Ishikawa (cell line): ENCODE results near the gene FKBP7.

ENCODE experiments used
- CEBPB ChIP-seq: IDR thresholded peaks from 2 replicates; pipeline ENCODE4 v1.6.1; 2012
- CREB1 ChIP-seq: IDR thresholded peaks from 2 replicates; pipeline ENCODE4 v1.6.1; 2012; ENCODE audit warnings: low read depth
- EGR1 ChIP-seq: IDR thresholded peaks from 2 replicates; pipeline ENCODE4 v1.6.1; 2012
- EP300 ChIP-seq: IDR thresholded peaks from 2 replicates; pipeline ENCODE4 v1.6.1; 2012; ENCODE audit warnings: borderline replicate concordance
- MAX ChIP-seq: IDR thresholded peaks from 2 replicates; pipeline ENCODE4 v1.6.1; 2012
- RAD21 ChIP-seq: IDR thresholded peaks from 2 replicates; pipeline ENCODE4 v1.6.1; 2012; ENCODE audit warnings: low read depth
- TAF1 ChIP-seq: IDR thresholded peaks from 2 replicates; pipeline ENCODE4 v1.6.1; 2012; ENCODE audit warnings: low read depth, mild to moderate bottlenecking
- TCF12 ChIP-seq: IDR thresholded peaks from 2 replicates; pipeline ENCODE4 v1.6.1; 2012; ENCODE audit warnings: low read depth
- TEAD4 ChIP-seq: IDR thresholded peaks from 2 replicates; pipeline ENCODE4 v1.6.1; 2012
- YY1 ChIP-seq: IDR thresholded peaks from 2 replicates; pipeline ENCODE4 v1.6.1; 2012; ENCODE audit warnings: low read depth
- ZBTB7A ChIP-seq: IDR thresholded peaks from 2 replicates; pipeline ENCODE4 v1.6.1; 2012; ENCODE audit warnings: low read depth
- TF ChIP-seq, protein P1 (sequence below): IDR thresholded peaks from 2 replicates; pipeline ENCODE4 v1.6.1; 2012

DNA sequence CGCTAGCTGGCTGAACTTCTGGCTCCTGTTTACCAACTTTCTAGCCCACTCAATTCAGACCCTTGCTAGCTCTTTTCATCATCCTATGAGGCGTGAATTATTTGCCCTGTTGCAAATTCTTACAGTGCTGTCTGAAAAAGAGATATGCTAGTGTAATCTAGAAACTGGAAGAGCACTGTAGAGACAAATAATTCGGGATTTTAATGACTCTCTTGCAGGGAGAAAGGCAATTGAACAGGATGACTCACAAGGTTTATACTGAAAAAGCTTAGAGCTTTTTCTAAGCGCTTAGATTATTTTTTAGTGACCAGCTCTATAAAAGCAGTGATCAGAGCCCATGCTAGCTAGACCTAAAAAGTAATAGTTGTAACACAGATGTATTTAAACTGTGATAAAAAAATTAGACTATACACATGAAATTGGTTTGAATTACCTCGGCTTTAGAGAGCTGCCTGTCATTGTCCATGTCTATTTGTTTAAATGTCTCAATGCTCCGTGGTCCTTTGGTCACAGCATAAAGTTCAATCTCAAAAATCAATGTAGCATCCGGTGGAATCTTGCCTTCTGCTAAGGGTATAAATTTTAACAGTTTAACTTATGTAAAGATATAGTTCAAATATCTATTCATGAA lies 9.1 kb downstream of the FKBP7 start:
- TF ChIP-seq MAX (no peak), CEBPB (no peak), RAD21 (no peak), TEAD4 (no peak), TAF1 (no peak), YY1 (no peak), ZBTB7A (no peak), CREB1 (no peak), EGR1 (no peak), EP300 (no peak), TCF12 (no peak)
- TF ChIP-seq, protein P1, sequence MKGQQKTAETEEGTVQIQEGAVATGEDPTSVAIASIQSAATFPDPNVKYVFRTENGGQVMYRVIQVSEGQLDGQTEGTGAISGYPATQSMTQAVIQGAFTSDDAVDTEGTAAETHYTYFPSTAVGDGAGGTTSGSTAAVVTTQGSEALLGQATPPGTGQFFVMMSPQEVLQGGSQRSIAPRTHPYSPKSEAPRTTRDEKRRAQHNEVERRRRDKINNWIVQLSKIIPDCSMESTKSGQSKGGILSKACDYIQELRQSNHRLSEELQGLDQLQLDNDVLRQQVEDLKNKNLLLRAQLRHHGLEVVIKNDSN = no peak
